Breast epithelium (tissue), 4 donors: ENCODE measurements around the gene FTSJ3. TPM values are rescaled to one million over a fixed set of nuclear protein-coding genes. Genes with fewer than 3 reads are reported as not detected.

Experiments
- DNase-seq, 2 donors: peaks; one replicate each; pipeline ENCODE4 v3.0.0-alpha.2; 2019; ENCODE audit warnings: low spot score in 2 of 2
- H3K27ac ChIP-seq, 2 donors: fragments of 200-600 bp; sonication (generic) in 1 of 2; one replicate each; pipeline ENCODE4 v1.5.1; 2016 to 2019; ENCODE audit warnings: mild to moderate bottlenecking in 1 of 2
- H3K27me3 ChIP-seq, 2 donors: fragments of 200-600 bp; sonication (generic) in 1 of 2; one replicate each; pipeline versions ENCODE4 v1.5.1 to v1.6.0; 2017 to 2019; ENCODE audit warnings: control low read depth in 1 of 2, mild to moderate bottlenecking in 1 of 2
- H3K36me3 ChIP-seq: fragments of 200-600 bp; one replicate; pipeline ENCODE4 v1.5.1; 2019
- H3K4me1 ChIP-seq, 2 donors: fragments of 200-600 bp; sonication (generic); one replicate each; pipeline ENCODE4 v1.5.1; 2016 to 2019; ENCODE audit warnings: control low read depth in 1 of 2
- H3K4me3 ChIP-seq, 3 donors: fragments of 200-600 bp; sonication (generic); 1 replicate in 2 of 3; 2 replicates in 1 of 3; pipeline ENCODE4 v1.5.1; 2016 to 2019; ENCODE audit warnings: mild to moderate bottlenecking in 3 of 3, moderate library complexity in 2 of 3
- H3K9me3 ChIP-seq, 2 donors: fragments of 200-600 bp; sonication (generic) in 1 of 2; one replicate each; pipeline ENCODE4 v1.5.1; 2016 to 2019; ENCODE audit warnings: control low read depth in 1 of 2
- POLR2A ChIP-seq: fragments of 450-650 bp; IDR thresholded peaks from one replicate; pipeline ENCODE4 v1.6.1; 2016; ENCODE audit warnings: antibody characterized with exemption, mild to moderate bottlenecking, moderate library complexity
- POLR2AphosphoS5 ChIP-seq, 3 donors: sonication (generic); formaldehyde crosslinking; IDR thresholded peaks; one replicate each; pipeline ENCODE4 v1.6.1; 2017; ENCODE audit warnings: antibody characterized with exemption in 3 of 3
- intact Hi-C: fragments of 100-400 bp; cut with DNase I; formaldehyde crosslinking; loops from one replicate; pipeline ENCODE4 v1.15.1; 2023; ENCODE audit warnings: low total_unique reads
- total RNA-seq, 3 donors: library from RNA; depleted of rRNA; stranded (reverse); fragments of >200 nt; gene quantifications; one replicate each; pipeline ENCODE4 v1.1.0, GENCODE V29; 2016
- TF ChIP-seq, protein P1 (sequence below), 3 donors: fragments of 450-650 bp; IDR thresholded peaks; one replicate each; pipeline ENCODE4 v1.5.1; 2016 to 2017; ENCODE audit warnings: antibody characterized with exemption in 3 of 3, mild to moderate bottlenecking in 3 of 3, moderate library complexity in 3 of 3

FTSJ3 gene
- total RNA-seq, 3 donors from 2014 or later: 55.4 to 78.7 (median 59.1) TPM

DNA sequence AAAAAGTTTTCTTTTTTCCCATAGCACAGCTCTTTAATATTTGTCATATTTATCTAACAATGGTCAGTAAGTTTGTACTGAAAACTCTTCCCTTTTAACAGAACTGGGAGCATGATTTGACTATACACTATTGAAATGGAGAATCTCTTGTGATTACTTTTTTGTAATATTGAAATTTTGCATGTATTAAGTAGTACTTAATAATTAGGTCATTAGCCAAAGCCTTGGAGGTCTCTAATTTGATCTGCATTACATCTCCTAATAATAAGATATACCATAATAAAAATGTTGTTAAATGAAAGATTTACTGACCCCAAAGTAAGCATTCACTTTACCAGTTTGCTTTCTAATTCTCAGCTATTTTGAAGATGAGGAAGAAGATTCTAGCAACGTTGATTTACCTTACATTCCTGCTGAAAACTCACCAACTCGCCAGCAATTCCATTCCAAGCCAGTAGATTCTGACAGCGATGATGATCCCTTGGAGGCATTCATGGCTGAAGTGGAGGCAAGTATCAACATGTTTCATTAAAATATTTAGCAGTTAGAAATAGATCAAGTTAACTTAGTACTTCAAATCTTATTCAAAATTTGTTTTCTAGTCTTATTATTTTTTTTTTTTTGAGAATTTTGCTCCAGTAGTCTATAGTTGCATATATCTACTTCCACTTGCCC lies 35.3 kb downstream of the FTSJ3 start:
- Histone ChIP-seq H3K36me3 (no peaks in the 10 kb centered on the region), H3K4me3 (no peak overlapping the region), H3K27ac (no peak overlapping the region), H3K9me3 (no peaks in the 10 kb centered on the region), H3K27me3 (no peaks in the 10 kb centered on the region), H3K4me1 (no peaks in the 10 kb centered on the region)
- intact Hi-C loops: no loop called here
- no peak for DNase-seq
- TF ChIP-seq, protein P1, sequence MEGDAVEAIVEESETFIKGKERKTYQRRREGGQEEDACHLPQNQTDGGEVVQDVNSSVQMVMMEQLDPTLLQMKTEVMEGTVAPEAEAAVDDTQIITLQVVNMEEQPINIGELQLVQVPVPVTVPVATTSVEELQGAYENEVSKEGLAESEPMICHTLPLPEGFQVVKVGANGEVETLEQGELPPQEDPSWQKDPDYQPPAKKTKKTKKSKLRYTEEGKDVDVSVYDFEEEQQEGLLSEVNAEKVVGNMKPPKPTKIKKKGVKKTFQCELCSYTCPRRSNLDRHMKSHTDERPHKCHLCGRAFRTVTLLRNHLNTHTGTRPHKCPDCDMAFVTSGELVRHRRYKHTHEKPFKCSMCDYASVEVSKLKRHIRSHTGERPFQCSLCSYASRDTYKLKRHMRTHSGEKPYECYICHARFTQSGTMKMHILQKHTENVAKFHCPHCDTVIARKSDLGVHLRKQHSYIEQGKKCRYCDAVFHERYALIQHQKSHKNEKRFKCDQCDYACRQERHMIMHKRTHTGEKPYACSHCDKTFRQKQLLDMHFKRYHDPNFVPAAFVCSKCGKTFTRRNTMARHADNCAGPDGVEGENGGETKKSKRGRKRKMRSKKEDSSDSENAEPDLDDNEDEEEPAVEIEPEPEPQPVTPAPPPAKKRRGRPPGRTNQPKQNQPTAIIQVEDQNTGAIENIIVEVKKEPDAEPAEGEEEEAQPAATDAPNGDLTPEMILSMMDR (IDR thresholded peaks at IDR 0.05): no peak
- TF ChIP-seq POLR2AphosphoS5 (IDR thresholded peaks at IDR 0.05): no peak
- no peak for TF ChIP-seq POLR2A

DNA sequence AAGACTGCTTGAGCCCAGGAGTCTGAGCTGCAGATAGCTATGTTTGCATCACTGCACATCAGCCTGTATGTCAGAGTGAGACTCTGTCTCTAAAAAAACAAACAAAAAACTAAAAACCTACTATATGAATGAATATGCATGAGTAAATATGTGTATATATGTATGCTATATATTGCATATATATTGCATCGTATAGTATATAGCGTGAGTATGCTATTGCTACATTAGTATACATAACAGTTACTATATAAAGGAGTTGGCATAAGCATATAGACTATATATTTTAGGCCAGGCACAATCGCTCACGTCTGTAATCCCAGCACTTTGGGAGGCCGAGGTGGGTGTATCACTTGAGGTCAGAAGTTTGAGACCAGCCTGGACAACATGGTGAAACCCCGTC lies 37.4 kb downstream of the FTSJ3 start:
- Histone ChIP-seq H3K4me1 (no peaks in the 10 kb centered on the region), H3K36me3 (no peaks in the 10 kb centered on the region), H3K27me3 (no peaks in the 10 kb centered on the region), H3K9me3 (no peaks in the 10 kb centered on the region), H3K4me3 (no peak overlapping the region), H3K27ac (no peak overlapping the region)
- TF ChIP-seq POLR2A (no peak), POLR2AphosphoS5 (IDR thresholded peaks at IDR 0.05) (no peak)
- TF ChIP-seq, protein P1 (IDR thresholded peaks at IDR 0.05): no peak
- intact Hi-C loops: no loop called here
- no peak for DNase-seq

DNA sequence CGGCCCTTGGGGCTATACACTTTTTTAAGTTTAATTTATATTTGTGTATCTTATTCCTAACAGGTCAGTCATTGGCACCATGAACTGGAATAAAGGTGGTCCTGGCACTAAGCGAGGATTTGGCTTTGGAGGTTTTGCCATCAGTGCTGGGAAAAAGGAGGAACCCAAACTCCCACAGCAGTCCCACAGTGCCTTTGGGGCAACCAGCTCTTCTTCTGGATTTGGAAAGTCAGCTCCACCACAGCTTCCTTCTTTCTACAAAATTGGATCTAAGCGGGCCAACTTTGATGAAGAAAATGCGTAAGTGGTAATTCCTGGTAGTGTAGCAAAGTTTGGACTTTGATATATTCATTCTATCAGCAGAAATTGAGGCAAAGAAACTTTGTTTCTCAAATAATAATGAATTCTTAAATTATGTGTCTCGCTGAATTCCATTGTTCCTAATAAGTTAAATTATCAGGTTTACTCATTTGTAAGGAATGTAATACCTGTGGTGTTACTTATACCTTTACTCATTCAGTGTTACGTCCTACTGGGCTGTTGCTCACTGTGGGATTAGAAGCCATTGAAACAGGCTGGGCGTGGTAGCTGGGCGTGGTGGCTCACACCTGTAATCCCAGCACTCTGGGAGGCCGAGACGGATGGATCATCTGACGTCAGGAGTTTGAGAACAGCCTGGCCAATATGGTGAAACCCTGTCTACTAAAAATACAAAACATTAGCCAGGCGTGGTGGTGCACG lies 40.3 kb downstream of the FTSJ3 start:
- TF ChIP-seq POLR2AphosphoS5 (IDR thresholded peaks at IDR 0.05): no peak
- TF ChIP-seq POLR2A: no peak
- TF ChIP-seq, protein P1 (IDR thresholded peaks at IDR 0.05): no peak
- Histone ChIP-seq H3K4me3 (no peak overlapping the region), H3K27ac (no peak overlapping the region), H3K9me3 (no peaks in the 10 kb centered on the region), H3K27me3 (no peaks in the 10 kb centered on the region), H3K4me1 (no peaks in the 10 kb centered on the region), H3K36me3 (no peaks in the 10 kb centered on the region)
- intact Hi-C loops: no loop called here
- no peak for DNase-seq

DNA sequence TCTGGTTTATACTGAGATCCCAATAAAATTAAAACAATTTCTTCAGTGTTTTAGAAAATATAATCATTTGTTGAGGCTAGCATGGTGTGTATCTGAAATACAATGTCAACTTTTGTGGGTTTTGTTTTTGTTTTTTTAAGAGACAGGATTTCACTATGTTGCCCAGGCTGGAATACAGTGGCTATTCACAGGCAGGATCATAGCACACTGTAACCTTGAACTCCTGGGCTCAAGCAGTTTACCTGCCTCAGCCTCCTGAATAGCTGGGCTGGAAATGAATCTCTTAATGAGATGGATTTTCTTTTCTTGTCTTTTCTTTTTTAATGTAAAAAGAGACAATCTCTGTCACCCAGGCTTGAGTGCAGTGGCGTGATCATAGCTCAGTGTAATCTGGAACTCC lies 41.3 kb downstream of the FTSJ3 start:
- H3K9me3 ChIP-seq: no peaks in the 10 kb centered on the region
- no peak overlapping the region for H3K4me3 ChIP-seq
- no peaks in the 10 kb centered on the region for H3K36me3 ChIP-seq
- intact Hi-C loops: no loop called here
- no peak for DNase-seq
- TF ChIP-seq, protein P1 (IDR thresholded peaks at IDR 0.05): no peak
- TF ChIP-seq POLR2AphosphoS5 (IDR thresholded peaks at IDR 0.05) (no peak), POLR2A (no peak)
- H3K27me3 ChIP-seq: no peaks in the 10 kb centered on the region
- H3K4me1 ChIP-seq: no peaks in the 10 kb centered on the region
- H3K27ac ChIP-seq: no peak overlapping the region

DNA sequence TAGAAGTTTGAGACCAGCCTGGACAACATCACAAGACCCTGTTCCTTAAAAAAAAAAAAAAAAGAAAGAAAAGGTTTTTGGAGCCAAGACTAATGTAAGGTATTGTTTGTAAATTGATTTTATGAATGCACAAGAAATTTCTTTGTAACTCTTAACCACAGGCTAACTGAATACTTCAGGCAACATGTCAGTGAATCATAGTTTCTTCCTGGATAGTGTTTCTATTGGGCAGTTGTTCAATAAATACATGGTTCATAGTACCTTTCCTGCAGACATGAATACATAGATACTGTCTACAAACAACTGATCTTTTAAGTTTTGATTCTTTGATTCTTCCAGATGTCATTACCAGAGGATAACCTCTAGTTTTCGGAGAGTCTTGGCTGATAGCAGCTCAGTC lies 41.9 kb downstream of the FTSJ3 start:
- Histone ChIP-seq H3K4me1 (no peaks in the 10 kb centered on the region), H3K4me3 (no peak overlapping the region), H3K9me3 (no peaks in the 10 kb centered on the region), H3K27ac (no peak overlapping the region), H3K36me3 (no peaks in the 10 kb centered on the region), H3K27me3 (no peaks in the 10 kb centered on the region)
- intact Hi-C loops: no loop called here
- DNase-seq: no peak
- TF ChIP-seq, protein P1 (IDR thresholded peaks at IDR 0.05): no peak
- TF ChIP-seq POLR2AphosphoS5 (IDR thresholded peaks at IDR 0.05): no peak
- TF ChIP-seq POLR2A: no peak
